Endothelial cell of hepatic sinusoid (primary cell): ENCODE results near the gene IPPK.

Source experiments
- in situ Hi-C: cut with HindIII; loops from 2 replicates; pipeline ENCODE4 v1.10.0; 2017; ENCODE audit warnings: low sequenced_read_pairs

IPPK gene

GRCh38 chr9:92669890-92670708, at the start of gene IPPK:
Gene IPPK, minus strand, starts transcription at chr9:92670131. Its CDS starts 143 bp downstream, at chr9:92669988.
- in situ Hi-C loops, result loop anchor here (5.0 kb wide), 1 partner anchor 102 kb away; no protein-coding TSS in a partner anchor

- in situ Hi-C loops, result no loop called here
Observed at GRCh38 chr9:92719028-92719647, 49.2 kb upstream of the IPPK start.

DNA sequence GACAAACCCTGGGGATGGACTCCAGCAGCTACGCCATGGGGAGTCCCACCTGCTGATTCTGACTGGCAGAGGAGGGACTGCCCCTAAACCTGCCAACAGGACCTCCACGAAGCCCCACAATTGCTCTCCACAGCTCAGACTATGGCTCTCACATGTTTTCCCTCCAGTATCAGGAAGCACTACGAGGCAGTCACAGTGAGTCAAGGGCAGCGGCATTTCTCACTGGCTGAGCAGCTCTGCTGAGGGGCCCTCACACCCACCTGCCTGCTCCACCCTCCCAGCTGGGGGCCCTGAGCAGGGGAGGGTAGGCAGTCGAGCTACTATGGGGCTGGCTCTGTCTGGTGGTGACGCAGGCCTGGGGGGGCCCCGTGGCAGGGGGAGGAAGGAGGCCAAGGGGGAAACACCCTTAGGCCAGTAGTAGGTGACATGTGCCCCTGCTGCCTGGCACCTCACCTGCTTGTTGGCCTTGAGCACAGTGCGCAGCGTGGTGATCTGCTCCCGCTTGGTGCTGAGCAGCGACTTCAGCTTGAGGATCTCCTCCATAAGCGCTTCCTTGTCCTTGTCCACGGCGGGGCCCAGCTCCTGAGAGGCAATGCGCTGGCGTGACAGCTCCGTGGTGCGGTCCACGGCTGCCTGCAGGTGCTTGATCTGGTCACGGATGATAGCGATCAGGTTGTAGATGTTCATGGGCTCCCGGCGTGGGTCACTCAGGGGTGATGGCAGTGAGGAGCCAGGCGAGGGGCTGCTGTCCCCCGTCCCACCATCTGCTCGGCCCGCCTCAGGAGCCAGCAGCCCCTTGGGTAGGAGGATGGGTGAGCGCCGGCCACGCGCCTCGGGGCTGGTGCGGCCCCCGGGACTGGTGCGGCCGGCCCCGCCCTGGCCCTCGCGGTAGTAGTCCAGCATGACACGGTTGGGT, 48.4 kb upstream of the IPPK start:
- in situ Hi-C loops, result no loop called here

- in situ Hi-C loops, result no loop called here
Observed at GRCh38 chr9:92717201-92718085, 47.5 kb upstream of the IPPK start.

GRCh38 chr9:92716557-92716956, 46.6 kb upstream of the IPPK start:
- in situ Hi-C loops, result no loop called here

GRCh38 chr9:92715488-92716231, 45.7 kb upstream of the IPPK start:
- in situ Hi-C loops, result no loop called here

DNA sequence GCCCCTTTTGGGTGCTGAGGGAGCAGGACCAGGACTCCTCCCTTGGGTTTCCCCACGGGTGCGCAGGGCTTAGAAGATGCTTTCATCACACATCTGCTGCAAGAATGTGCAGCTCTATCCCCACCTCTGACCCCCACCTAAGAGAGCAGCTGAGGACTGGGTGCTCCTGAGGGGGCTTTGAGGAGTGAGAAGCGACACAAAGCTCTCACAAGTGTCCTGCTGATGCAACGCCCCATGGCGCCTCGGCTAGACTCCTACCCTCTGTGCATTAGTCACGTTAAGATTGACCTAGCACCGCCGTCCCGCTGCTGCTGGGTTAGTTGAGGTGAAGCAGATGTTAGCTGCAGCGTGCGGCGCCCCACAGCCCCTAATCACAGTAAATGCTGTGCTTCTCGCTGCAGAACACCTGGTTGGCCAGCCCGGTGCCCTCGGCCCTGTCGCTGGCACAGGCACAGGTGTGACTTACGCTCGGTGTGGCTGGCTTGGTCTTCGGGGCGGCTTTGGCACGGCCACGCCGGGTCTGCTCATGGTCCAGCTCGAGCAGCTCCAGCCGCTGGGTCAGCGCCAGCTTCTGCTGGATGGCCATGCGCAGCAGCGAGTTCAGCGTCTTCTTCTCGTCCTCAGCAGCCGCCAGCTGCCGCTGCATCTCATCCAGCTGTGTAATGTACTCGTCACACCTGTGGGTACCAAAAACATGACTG, 45.0 kb upstream of the IPPK start:
- in situ Hi-C loops, result loop anchor here (5.0 kb wide), 1 partner anchor 72 kb away; no protein-coding TSS in a partner anchor

DNA sequence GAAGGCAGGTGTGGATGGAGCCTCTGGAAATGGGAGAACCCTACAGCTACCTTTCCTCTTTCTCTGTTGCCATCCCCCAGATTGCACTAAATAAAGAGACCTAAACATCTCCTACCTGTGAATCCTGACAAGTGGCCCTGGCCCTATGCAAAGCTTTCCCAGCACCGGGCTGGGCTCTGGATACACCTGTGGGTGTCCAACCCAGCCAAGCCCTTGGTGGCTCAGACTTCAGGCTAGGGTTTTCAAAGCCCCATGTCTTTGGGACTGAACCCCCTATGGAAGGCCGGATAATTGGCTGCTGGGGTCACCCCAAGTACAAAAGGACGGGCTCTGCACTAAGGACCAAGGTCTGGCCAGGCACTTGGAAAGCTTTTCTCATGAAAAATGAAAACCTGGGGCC, 44.1 kb upstream of the IPPK start:
- in situ Hi-C loops, result loop anchor here (5.0 kb wide), 1 partner anchor 73 kb away; no protein-coding TSS in a partner anchor

GRCh38 chr9:92713528-92713927, 43.6 kb upstream of the IPPK start:
- in situ Hi-C loops, result loop anchor here (5.0 kb wide), 1 partner anchor 74 kb away; no protein-coding TSS in a partner anchor

DNA sequence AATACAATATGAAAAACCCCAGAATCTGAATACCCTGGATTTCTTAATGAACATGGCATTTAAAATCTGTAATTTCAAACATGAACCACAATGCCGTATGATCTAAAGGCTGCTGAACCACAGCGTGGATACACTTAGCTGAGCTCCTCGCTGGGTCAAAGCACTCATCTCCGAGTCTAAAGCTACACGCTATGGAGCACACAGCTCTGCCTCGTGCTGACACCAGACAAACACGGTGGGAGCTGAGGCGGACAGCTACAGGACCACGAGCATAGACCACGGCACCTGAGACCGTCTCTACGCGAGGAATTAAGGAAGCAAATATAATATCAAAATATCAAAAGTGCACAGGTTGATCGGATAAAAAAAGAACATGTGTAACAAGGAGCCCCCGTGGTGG, 42.8 kb upstream of the IPPK start:
- in situ Hi-C loops, result loop anchor here (5.0 kb wide), 1 partner anchor 75 kb away; no protein-coding TSS in a partner anchor

DNA sequence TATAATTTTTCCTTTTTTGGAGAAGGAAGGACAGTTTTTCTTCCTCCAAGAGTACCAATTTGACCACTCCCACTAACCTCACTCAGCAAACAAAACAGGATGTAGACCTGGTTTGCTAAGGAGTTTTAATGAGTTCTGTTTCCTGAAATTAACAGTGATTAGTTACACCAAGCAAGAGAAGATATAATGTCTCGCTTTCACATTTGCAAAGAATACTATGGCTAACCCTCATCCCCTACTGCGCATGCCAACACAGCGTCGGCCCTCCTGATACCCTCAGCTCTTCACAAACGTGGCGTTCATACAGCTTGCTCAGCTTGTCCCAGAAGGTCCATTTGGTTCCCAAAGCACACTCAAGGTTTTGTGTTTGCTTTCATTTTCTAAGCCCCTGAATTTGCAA, 41.9 kb upstream of the IPPK start:
- in situ Hi-C loops, result loop anchor here (5.0 kb wide), 1 partner anchor 75 kb away; no protein-coding TSS in a partner anchor

DNA sequence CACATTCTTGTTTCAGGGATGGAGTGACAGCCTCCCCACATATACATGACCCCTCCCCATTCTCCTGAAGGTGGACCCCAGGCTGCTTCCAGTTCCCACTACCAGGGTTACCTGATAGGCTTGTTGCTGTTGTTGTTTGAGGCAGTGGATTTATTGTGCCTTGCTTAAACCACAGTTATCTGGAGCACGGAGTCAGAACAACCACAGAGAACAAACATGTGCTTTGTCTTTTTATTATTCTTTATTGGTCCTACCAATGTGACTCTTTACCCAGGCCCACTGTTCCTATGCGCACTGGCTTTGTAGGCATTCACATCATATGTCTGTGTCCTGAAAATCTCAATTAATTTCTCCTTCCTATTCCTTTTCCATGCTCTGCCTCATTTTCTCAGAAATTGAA, 41.2 kb upstream of the IPPK start:
- in situ Hi-C loops, result loop anchor here (5.0 kb wide), 1 partner anchor 76 kb away; no protein-coding TSS in a partner anchor

DNA sequence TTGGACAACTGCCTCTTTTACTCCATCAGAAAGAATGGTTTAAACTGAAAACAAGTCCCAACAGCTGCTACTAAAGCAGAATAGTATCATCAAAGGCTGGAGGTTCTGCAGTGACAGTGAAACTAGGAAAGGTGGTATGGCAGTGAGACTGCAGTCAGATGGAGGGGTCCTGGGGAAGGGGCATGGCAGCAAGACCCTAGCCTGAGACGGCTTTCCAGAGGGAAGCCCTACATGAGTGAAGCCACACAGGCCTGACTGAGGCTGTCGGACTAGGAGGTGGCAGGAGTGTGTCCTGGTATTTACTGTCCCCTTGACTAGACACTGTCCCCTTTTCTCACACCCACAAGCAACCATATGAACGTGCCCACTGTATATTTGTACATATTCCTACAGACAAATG, 40.4 kb upstream of the IPPK start:
- in situ Hi-C loops, result loop anchor here (5.0 kb wide), 1 partner anchor 77 kb away; no protein-coding TSS in a partner anchor

DNA sequence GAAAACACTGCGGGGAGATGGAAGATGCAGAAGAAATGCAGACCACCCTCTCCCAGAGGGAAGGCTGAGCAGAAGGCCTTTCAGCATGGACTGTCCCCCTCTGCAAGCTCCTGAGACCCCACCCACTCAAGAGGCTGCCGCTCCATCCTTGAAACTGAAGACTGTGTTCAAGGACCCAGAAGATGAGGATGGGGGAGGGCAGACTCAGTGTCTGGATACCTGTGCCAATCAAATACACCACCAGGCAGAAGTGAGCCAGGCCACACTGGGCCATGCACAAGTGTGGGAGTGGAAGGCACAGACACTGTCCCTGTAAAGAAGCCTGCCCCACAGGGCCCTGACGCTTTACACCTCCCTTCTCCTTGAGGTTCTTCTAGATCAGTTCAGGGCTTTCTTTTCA, 40.0 kb upstream of the IPPK start:
- in situ Hi-C loops, result loop anchor here (5.0 kb wide), 1 partner anchor 77 kb away; no protein-coding TSS in a partner anchor

GRCh38 chr9:92709240-92709639, 39.3 kb upstream of the IPPK start:
- in situ Hi-C loops, result no loop called here

GRCh38 chr9:92707530-92707929, 37.6 kb upstream of the IPPK start:
- in situ Hi-C loops, result no loop called here

DNA sequence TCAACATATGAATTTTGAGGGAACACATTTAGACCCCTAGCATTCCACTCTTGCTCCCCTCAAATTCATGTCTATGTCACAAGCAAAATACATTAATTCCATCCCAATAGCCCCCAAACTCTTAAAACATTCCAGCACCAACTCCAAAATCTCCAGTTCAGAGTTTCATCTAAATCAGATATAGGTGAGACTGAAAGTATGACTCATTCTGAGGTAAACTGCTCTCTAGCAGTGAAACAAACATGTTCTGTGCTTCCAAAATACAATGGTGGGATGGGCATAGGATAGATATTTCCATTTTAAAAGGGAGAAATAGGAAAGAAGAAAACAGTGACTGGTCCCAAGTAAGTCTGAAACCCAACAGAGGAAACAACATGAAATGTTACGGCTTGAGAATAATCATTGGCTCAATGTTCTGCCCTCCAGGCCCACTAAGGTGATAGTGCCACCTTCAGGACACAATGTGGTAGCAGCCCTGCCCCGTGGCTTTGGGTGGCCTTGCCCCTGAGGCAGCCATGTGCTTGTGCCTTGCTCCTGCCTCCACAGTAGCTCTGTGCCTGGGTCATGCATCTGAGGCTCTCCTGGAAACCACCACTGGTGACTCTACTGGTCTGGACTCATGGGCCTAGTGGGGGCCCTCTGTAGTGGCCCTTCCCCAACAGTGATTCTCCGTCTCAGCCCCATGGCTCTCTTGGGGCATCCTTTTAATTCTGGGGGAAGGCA, 36.4 kb upstream of the IPPK start:
- in situ Hi-C loops, result no loop called here

DNA sequence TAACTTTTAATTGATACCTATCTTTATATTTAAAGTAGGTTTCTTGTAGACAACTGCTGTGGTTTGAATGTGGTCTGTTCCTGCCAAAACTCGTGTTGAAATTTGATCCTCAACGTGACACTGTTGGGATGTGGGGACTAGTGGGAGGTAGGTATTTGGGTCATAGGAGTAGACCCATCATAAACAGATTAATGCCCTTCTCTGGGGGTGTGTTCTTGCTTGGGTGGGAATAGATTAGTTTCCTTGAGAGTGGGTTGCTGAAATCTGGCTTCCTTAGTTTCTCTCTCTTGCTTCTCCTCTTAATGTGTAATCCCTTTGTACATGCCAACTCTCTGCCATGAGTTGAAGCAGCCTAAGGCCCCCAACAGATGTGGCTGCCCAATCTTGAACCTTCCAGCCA, 34.6 kb upstream of the IPPK start:
- in situ Hi-C loops, result no loop called here
